NCI-H187 (cell line): ENCODE data around the gene IQCE.
"Not testable (repeated sequence)": the region's sequence is repeated elsewhere in the genome, so short reads cannot be mapped to it uniquely, and the experiment has no call there.

ENCODE experiments used
- DNase-seq, 2 experiments: peaks; one replicate each; lab custom pipeline; 2025; lab: John Stamatoyannopoulos, UW

IQCE gene

GRCh38 chr7:2576742-2577491 lies 18.1 kb downstream of the IQCE start:
- DNase-seq, result no peak

GRCh38 chr7:2577914-2578680 lies 19.3 kb downstream of the IQCE start:
- DNase-seq, result no peak

DNA sequence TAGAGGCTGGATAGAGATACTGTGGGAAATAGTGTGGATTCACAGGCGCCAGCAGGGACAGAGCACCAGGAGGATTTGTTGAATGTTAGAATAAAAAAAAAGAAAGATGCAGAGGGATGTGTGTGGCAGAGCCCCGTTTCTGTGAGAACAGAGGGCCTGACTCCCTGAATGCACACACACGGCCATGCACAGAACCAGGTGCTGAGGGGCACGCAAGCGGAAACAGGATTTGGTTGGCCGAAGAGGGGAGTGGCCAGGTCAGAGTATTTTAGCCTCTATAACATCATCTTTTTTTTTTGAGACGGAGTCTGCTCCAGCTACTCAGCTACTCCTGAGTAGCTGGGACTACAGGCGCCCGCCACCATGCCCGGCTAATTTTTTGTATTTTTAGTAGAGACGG lies 21.9 kb downstream of the IQCE start:
- no peak for DNase-seq

- DNase-seq, result no peak
These were observed 23.4 kb downstream of the IQCE start for GRCh38 chr7:2582006-2582735.

DNA sequence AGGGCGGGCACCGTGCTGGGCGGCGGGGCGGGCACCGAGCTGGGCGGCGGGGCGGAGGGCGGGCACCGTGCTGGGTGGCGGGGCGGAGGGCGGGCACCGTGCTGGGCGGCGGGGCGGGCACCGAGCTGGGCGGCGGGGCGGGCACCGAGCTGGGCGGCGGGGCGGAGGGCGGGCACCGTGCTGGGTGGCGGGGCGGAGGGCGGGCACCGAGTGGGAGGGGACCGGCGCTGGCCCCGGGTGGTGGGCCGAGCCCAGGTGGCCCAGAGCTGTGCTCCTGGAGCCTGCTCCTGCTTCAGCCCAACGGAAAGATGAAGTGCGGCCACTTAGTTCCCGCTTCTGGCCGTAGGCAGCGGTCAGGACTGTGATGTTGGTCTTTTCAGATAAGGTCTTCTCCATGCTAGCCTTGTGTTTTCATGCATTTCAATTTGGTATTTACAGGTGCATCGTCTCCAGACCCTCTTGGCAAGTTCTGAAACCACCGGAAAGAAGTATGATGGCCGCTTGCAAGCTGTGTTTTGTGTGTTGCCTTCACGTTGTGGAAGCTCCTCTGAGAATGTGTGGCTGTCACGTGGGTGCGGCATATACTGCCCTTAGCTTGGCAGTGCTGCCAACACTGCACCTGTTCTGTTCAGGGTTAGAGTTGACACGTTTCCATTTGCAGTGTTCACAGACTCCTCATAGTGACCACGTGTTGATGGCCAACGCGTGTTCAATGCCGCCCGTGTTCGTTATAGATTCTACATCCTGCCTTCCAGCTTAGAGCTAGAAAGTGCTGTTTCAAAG lies 25.2 kb downstream of the IQCE start:
- DNase-seq, result no peak

GRCh38 chr7:2585446-2585845 lies 26.7 kb downstream of the IQCE start:
- DNase-seq, result peak in 1 of 2 experiments; percentile 6

- DNase-seq, result no peak
These were observed 27.7 kb downstream of the IQCE start for GRCh38 chr7:2586326-2587020.

DNA sequence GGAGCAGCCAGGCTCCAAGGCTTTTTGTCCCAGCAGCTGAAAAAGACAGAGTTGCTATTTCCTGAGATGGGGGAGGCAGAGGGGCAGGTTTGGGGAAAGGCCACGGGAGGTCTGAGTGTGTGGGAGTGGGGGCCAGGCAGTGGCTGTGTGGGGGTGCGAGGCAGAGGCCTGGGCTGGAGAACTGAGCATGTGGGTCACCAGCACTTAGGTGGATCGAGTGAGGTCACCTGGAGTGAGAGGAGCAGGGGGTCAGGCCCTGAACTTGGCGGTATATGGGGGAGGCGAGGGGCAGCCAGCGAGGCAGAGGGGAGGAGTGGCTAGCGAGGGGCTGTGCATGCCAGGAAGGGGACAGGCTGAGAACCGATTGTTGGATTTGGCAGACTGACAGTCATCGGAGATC lies 28.4 kb downstream of the IQCE start:
- DNase-seq, result no peak

- no peak for DNase-seq
These were observed 29.0 kb downstream of the IQCE start for GRCh38 chr7:2587778-2588177.

GRCh38 chr7:2589341-2589740 lies 30.6 kb downstream of the IQCE start:
- DNase-seq, result no peak

DNA sequence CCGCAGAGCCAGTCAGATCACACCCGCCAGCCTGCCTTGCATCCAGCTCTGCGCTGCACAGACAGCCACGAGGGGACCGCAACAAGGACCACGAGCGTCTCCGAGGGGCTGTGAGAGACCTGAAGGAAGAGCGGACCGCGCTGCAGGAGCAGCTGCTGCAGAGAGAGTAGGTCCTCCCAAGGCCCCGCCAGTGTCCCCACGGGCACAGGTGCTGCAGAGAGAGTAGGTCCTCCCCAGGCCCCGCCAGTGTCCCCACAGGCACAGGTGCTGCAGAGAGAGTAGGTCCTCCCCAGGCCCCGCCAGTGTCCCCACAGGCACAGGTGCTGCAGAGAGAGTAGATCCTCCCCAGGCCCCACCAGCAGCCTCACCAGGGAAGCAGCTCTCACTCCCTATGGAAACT lies 31.2 kb downstream of the IQCE start:
- not testable (repeated sequence) for DNase-seq

DNA sequence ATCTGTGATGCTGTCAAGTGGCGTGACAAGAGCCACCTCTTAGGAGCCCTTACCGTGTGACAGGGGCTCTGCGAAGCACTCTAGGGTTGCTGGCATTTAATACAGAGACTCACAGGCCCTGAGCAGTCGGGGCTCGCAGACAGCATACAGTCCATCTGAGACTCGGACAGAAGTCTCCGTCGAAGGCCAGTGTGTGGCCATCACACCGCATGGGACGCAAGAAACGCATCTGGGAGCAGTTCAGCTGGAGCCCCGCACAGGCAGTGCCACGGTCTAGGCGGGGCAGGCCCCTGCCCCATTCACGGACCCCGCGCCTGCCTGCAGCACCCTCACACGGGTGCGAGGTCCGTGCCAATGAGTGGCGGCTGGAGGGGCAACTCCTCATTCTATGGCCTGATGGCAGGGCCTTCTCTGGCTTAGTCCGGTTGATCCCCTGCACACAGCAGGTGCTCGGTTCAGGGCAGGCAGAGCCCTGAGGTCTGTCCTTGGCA lies 33.6 kb downstream of the IQCE start:
- no peak for DNase-seq

DNA sequence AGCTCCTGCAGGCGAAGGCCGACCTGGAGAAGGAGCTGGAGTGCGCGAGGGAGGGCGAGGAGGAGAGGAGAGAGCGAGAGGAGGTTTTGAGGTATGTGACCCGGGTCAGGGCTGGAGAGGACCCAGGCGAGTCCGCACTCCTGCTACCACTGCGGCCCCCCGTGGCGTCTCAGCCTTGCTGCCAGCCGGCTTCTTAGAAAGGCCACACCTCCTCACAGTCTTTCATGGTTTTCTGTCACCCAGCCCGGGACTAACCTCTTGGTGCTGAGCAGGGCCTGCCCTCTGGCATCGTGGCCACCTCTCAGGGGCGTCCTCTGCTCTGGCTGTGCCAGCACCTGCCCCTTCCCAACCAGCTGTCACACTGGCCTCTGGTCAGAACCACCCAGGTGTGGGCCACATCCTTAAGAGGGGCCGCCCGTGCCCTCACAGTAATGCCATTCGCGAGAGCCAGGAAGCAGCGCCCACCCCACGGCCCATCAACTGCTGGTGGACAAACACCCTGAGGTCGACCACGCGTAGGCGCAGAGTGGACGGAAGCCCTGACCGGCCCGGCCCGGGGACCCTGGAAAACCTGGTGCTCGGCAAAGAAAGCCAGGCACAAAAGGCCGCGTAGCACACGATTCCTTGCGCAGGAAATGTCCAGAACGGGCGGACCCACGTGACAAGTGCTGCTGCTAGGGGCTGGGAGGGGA lies 34.4 kb downstream of the IQCE start:
- DNase-seq, result no peak

DNA sequence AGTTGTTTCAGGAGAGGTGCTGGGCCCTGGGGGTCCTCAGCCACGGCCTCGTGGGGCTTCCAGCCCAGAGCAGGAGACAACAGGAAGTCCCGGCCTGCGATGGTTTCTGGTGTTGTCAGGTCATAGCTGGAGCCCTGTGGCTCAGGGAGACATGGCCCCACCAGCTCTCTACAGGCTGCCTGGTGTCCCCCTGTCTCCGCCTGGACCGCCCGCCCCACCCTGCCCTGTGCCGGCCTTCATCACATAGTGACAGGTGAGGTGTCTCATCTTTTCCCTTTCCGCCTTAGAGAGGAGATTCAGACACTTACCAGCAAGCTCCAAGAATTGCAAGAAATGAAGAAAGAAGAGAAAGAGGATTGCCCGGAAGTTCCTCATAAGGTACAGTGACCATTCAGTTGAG lies 35.8 kb downstream of the IQCE start:
- DNase-seq, result no peak

DNA sequence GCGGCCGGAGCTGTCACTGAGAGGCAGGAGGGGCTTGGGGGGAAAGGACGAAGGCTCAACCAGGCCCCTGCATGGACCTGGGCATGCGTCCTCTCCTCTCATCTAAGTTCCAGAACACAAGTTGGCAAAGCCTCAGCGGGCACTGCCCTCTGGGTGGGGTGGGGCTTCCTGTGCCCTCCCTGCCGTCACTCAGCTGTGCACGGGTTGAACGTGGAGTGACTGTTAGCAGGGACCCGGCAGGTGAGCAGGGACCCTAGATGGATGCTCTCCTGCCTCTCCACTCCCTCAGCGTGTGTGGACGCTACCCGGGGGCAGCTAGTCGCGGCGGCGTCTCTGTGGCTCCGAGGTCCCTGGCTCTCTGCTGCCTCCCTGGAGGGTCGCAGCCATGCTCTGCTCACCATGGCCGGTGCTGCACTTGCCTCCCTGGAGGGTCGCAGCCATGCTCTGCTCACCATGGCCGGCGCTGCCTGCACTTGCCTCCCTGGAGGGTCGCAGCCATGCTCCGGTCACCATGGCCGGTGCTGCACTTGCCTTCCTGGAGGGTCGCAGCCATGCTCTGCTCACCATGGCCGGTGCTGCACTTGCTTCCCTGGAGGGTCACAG lies 36.6 kb downstream of the IQCE start:
- DNase-seq, result no peak

DNA sequence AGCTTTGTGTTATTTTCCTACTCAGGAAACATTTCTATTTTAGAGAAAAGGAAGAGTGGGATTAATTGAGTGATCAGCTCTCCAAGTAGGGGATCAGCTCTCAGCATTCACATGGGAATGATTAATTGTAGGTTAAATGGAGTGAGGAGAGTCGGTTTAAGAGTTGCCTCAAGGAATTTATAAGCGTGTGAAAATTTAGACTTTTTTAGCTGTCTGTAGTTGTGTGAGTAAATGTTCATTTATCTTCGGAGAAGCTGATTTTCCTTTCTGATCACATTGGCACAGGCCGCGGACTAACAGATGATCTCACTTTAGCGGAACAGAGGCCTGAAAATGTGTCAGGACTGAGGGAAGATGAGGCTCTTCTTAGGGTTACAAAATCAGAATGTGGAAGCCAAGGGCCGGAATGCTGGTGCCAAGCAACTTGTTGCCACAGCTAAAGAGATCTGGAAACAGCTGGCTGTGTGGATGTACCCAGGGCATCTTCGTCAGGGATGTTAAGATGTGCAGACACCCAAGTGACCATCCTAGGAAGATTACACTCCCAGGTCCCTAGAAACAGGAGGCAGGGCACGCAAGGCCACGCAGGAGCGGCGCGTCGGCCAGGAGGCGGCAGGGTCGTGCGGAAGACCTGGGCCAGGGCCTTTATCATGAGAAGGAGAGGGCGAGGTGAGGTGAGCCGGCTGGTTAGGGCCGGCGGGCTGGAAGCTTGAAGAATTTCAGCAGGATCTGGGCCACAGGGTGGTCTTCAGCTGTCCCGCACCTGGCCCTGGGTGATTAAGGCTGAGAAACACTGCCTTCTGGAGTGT lies 37.9 kb downstream of the IQCE start:
- DNase-seq, result no peak

GRCh38 chr7:2597273-2597640 lies 38.5 kb downstream of the IQCE start:
- DNase-seq, result no peak

DNA sequence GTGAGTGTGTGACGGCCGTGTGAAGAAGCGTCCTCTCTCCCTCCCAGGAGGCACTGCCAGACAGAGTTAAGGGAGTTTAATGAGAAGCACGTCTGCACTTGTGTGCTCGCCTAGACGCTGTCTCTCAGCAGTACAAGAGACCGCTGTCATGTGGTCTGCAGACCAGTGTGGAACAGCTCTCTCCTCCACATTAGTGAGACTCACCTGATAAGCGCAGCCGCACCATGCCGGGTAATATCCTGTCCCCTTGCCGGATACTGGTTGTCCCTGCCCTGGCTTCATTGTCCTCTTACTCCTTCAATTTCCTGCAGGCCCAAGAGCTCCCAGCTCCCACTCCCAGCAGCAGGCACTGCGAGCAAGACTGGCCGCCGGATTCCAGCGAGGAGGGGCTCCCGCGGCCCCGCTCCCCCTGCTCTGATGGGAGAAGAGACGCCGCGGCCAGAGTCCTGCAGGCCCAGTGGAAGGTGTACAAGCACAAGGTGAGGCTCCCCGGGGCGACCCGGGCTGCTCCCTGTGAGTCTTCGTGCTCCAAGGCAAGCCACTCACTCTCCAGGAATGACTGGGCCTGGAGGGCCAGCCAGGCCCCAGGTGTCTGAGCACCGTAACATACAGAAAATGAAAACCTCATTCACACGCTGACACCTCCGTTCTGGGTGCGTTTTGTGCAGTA lies 39.5 kb downstream of the IQCE start:
- DNase-seq, result no peak

DNA sequence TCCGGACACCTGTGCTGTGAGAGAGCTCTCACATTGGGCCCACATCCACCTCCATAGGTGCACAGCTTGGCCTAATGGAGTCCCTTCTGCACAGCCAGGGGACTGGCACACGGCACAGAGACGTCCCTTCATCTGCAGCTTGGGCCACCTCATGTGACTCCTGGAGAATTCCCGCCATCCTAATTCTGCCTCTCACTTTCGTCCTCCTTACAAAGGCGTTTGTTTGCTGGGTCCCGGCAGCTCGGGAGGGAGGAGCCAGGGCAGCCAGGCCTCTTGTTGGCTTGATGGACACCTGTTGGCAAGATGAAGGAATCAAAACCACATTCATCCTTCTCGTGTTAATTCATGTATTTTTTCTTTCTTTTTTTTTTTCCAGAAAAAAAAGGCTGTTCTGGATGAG lies 42.3 kb downstream of the IQCE start:
- no peak for DNase-seq
